Subcutaneous adipose tissue (tissue), 4 donors: ENCODE data around the gene SUZ12. TPM values are rescaled to one million over a fixed set of nuclear protein-coding genes. Genes with fewer than 3 reads are reported as not detected.

ENCODE experiments used
- CTCF ChIP-seq: fragments of 450-650 bp; IDR thresholded peaks from one replicate; pipeline ENCODE4 v1.5.1; 2016; ENCODE audit warnings: low read depth, mild to moderate bottlenecking, control low read depth, antibody characterized with exemption, moderate library complexity
- small RNA-seq: library from RNA; depleted of rRNA; stranded (forward); fragments of <200 nt; gene quantifications from one replicate; pipeline ENCODE3, GENCODE V24; 2016
- total RNA-seq, 4 donors: library from RNA; depleted of rRNA; stranded (reverse); fragments of >200 nt; gene quantifications; one replicate each; pipeline ENCODE4 v1.1.0, GENCODE V29; 2016

The SUZ12 gene
- total RNA-seq, 4 donors from 2014 or later = 17.5 to 42.1 (median 19.7) TPM

- no peak for TF ChIP-seq CTCF
These were observed 78.6 kb downstream of the SUZ12 start for GRCh38 chr17:32015245-32016013.

DNA sequence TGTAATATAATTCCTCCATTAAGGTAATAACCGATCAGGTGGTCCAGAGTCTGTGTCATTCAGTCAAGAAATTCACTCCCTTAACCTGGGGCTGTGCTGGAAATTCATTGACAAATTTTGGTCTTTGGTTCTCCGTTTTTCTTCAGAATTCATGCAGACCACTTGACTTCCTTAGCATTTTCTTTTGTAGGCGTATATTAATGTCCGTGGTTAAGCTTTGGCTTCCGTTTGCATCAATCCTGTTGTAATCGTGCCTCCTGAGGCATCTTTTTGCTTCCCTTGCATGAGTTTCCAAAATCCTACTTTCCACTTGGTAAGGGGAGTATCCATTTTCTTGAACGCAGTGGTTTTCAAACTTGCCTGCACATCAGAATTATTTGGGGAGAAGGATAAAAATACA, 79.4 kb downstream of the SUZ12 start:
- TF ChIP-seq CTCF = no peak

GRCh38 chr17:32019228-32019627, 82.4 kb downstream of the SUZ12 start:
- no peak for TF ChIP-seq CTCF

DNA sequence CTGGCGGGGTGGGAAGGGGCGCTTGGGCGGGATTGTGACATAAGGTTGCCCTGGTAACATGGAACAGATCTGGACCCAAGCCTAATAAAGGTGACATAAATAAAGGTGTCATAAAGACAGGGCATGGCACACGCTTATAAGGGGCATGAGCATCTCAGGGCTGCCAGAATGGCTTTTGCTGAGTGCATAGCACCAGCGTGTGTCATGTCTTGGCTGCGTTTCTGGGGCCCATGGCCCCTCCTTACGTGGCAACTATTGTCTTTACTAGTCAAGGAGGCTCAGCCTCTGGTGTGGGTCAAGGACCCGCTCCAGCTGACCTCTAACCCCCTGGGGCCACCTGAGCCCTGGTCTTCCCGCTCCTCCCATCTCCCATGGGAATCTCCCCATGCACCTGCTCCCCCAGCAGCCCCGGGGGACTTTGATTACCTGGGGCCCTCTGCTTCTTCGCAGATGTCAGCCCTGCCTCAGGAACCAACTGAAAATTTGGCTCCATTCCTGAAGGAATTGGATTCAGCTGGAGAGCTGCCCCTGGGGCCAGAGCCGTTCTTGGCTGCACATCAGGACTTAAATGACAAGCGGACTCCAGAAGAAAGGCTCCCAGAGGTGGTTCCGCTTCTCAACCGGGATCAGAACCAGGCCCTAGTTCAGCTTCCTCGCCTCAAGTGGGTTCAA, 84.3 kb downstream of the SUZ12 start:
- no peak for TF ChIP-seq CTCF

- no peak for TF ChIP-seq CTCF
These were observed 84.8 kb downstream of the SUZ12 start for GRCh38 chr17:32021615-32021955.

DNA sequence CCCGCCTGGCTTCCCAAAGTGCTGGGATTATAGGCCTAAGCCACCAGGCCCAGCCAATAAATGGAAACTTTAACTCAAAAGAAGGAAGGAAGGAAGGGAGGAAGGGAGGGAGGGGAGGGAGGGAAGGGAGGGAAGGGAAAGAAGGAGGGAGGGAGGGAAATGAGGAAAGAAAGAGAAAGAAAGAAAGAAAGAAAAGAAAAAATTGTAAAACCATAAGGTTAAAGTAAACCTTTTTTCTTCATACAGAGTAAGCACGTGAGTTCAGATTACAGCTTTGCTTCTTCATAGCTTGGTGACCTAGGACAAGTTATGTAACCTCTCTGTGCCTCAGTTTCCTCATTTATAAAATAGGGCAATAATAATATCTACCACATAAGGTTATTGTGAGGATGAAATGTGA, 96.4 kb downstream of the SUZ12 start:
- TF ChIP-seq CTCF = no peak

Small RNA genes lying within 50 kb of the gene (small RNA-seq; reads per million reads assigned to genes)
- gene AC090616.4 (not detected), gene RNA5SP437 (not detected)

Other genes starting within 250 kb of the SUZ12 start
- gene COPRS, start 77.8 kb upstream of the SUZ12 start, total RNA-seq = 10 to 100 TPM; 59.0 to 82.7 (median 62.6) TPM
- gene UTP6, start 35.3 kb upstream of the SUZ12 start, total RNA-seq = 10 to 100 TPM; 21.7 to 32.5 (median 28.7) TPM
- gene LRRC37B, start 70.4 kb downstream of the SUZ12 start, total RNA-seq = 10 to 100 TPM; 14.7 to 22.4 (median 16.8) TPM
- gene RHOT1, start 205.5 kb downstream of the SUZ12 start, total RNA-seq = 100 to 1,000 TPM in 1 of 4 donors, 10 to 100 TPM in 3; 56.6 to 112 (median 67.5) TPM